ENCODE data around the gene UCHL1.
"Not testable (repeated sequence)": the region's sequence is repeated elsewhere in the genome, so short reads cannot be mapped to it uniquely, and the experiment has no call there.

UCHL1 gene

DNA sequence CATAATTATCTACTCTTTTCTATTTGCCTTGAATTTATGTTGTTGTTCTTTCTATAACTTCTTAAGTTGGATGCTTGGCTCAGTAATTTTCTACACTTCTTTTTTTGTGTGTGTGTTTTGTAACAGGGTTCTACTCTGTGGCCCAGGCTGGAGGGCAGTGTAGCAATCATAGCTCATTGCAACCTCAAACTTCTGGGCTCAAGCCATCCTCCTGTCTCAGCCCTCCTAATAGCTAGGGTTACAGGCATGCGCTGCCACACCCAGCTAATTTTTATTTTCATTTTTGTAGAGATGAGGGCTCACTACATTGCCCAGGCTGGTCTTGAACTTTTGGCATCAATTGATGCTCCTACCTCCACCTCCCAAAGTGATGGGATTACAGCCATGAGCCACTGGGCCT lies 20.7 kb upstream of the UCHL1 start:
- DNase-seq (ENCODE audit: extremely low read depth in 1 of 2, low read depth in 1 of 2): no peak

DNA sequence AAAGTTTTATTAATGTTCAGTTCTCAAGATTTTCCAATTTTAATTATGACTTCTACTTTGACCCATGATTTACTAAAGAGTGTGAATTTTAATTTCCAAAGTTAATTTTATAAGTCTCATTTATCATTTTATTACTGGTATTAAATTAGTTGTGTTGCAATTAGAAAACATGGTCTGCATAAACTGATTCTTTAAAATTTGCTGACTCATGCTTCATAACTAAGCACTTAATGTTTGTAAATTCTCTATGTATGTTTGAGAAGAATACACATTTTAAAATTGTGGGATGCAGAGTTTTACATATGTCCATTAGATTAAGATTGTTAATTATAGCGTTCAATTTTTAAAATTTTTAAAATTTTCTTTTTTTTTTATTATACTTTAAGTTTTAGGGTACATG lies 20.2 kb upstream of the UCHL1 start:
- DNase-seq (ENCODE audit: extremely low read depth in 1 of 2, low read depth in 1 of 2): no peak

DNA sequence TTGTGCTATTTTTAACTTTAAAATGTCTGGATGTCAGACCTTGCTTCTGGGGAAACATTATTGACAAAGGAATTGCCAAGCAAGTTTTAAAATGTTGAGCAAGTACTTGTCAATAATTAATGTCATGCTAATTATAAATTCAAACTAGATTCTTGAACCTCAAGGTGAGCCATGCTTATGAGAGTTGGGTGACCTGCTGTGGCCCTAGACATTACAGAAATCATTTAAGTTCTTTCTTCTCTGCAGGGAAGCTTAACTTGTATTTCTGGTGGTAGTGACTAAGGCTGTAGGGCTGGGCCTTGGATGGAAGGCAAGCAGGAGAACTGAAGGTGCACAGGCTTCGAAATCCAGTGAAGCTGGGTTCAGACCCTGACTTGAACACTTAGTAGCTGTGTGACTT lies 14.8 kb upstream of the UCHL1 start:
- no peak for DNase-seq (ENCODE audit: extremely low read depth in 1 of 2, low read depth in 1 of 2)

DNA sequence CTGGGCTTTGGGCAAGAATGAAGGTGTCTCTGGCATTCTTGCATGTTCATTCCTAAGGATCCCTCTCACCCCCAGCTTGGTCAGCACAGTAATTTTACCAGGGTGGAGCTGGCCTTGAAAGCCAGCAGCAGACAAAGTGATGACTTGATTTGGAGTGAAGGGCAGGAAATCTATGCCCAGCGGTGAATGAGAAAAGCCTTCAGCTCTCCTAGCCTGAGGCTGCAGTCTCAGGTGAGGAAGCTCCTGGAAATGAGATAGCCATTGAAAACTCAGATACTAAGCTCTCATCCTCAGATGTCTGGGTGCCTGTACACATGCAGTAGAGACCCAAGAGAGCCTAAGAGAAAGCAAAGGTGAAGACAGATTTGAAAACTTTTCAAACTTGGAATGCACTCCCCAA lies 10.7 kb upstream of the UCHL1 start:
- DNase-seq (ENCODE audit: extremely low read depth in 1 of 2, low read depth in 1 of 2): no peak

DNA sequence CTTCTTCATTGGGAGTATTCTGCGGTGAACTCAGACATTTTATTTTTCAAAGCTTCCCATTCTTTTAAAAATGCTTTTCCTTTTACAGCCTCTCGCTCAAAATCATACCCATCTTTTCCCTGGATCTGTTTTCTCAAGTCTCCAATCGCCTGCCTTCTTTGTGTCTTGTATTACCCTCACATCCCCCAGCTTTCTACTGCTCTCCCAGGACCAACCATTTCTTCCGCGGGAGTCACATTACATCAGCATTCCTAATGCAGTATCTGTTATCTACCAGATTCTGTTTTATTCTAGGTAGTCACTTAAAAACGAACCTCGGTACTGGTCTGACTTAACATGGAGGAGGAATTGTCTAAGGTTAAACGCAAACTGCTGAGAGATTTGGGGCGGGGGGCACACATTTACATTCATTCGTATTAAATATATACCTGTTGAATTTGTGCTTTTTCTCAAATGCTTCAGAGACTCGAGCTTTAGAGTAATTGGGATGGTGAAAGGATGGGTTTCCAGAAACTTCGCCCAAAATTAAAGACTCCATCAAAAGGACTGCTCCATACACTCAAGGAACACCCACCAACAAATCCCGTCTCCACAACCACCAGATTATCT lies 493 bp upstream of the UCHL1 start:
- no peak for DNase-seq (ENCODE audit: extremely low read depth in 1 of 2, low read depth in 1 of 2)

DNA sequence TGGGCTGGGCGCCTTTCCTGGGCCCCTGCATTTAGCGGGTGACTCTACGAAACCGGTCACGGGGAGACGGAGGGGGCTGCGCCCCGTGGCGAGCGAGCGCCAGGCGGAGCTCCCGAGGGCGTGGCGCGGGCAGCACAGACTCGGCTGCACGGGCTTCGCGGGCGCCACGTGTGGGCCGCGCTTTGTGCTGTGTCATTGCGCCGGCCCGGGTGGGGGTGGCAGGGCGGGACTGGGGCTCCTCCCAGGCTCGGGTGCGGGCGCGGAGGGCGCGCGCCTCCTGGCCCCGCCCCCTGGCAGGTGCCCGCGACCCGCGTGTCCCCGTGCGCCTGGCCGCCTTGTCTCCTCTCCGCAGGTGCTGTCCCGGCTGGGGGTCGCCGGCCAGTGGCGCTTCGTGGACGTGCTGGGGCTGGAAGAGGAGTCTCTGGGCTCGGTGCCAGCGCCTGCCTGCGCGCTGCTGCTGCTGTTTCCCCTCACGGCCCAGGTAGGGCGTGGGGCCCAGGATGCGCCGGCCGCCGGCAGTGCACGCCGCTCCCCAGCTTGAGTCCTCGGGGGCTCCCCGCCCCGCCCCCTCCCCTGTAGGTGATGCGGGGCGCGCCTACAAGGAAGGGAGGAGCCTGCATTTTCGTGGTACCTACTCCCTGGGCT lies 651 bp downstream of the UCHL1 start:
- no peak for DNase-seq (ENCODE audit: extremely low read depth in 1 of 2, low read depth in 1 of 2)

DNA sequence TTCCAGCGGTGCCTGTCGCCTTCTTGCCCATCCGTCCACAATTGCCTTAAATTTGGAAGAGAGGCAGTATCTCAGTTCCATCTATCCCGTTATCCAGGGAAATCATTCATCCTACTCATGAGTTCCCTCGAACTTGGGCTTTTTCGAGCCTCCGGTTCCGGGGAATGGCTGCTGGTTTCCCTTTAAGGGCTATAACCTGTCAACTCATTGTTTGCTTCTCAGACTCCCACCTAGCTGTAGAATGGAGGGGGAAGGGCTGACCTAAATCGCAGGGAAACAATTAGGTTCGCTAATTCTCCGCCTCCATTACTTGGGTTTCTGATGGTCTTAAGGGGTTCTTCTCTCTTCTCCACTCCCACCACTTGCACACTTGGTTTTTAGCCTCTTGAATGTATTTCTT lies 1.2 kb downstream of the UCHL1 start:
- no peak for DNase-seq (ENCODE audit: extremely low read depth in 1 of 2, low read depth in 1 of 2)

DNA sequence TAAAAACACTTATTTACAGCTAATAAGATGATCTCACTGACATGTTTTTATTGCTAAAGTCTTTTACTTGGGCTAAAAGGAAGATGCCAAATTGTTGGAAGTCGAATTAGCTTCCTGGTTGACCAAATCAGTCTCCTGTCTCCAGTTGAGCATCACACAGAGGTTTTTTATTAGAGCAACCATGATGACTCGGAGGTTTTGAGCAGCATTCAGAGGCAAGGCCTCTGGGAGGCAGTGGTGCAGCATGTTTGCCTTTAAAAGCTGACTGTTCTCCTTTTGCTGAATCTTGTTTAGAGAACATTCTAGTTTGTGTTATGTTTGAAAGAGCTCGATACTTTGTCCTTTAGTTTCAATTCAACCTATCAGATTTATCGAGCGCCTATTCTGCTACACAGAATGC lies 2.1 kb downstream of the UCHL1 start:
- DNase-seq (ENCODE audit: extremely low read depth in 1 of 2, low read depth in 1 of 2): no peak

DNA sequence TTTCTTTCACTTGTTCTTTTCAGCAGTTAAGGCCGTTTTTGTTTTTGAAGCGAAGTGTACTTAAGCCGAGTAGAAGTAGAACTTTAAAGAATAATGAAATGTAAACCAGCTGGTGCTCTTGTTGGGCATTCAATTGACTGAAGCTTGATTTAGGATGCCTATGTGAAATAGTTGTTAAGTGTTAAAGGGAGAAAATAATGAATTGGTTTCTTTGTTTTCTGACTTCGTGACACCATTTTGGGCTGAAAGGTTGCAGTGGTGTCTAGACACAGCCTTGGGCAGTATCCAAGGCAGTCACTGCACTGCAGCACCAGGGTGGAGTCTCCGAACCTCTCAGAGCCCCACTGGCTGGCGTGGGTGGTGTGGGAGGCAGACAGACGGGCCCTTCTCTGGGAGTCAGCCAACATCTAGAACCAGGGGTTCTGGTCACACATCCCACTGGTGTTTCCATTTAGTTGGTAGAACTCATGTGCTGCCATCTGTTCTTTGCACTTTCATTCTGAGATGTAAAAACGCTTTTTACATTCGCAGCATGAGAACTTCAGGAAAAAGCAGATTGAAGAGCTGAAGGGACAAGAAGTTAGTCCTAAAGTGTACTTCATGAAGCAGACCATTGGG lies 3.5 kb downstream of the UCHL1 start:
- no peak for DNase-seq (ENCODE audit: extremely low read depth in 1 of 2, low read depth in 1 of 2)

DNA sequence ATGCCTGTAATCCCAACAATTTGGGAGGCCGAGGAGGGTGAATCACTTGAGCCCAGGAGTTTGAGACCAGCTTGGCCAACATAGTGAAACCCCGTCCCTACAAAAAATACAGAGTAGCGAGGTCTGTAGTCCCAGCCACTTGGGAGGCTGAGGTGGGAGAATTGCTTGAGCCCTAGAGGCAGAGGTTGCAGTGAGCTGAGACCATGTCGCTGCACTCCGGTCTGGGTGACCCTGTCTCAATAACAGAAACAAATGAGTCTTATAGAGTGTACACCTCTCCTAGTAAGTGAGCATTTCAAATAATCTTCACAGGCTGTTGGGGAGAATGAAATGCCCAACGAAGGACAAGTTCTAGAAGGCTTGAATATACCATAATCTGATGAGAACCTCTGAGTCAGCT lies 5.5 kb downstream of the UCHL1 start:
- no peak for DNase-seq (ENCODE audit: extremely low read depth in 1 of 2, low read depth in 1 of 2)

DNA sequence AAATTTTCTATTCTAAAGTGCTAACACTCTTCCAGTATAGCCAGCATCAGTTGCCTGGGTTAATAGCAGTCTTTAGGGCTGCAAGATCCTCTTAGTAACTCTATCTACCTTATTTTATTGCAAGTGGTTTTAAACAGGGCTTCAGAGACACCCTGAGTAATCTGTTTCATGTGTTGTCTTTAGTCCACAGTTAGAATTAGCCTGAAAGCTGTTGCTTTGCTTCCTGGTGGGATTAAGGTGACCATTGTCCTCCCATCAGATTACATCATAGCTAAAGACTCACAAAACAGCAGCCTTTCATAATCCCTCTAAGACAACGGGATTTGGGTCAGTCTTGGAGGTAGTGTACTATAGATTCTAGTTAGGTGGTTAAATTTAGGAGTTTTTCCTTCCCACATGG lies 7.5 kb downstream of the UCHL1 start:
- DNase-seq (ENCODE audit: extremely low read depth in 1 of 2, low read depth in 1 of 2): no peak

DNA sequence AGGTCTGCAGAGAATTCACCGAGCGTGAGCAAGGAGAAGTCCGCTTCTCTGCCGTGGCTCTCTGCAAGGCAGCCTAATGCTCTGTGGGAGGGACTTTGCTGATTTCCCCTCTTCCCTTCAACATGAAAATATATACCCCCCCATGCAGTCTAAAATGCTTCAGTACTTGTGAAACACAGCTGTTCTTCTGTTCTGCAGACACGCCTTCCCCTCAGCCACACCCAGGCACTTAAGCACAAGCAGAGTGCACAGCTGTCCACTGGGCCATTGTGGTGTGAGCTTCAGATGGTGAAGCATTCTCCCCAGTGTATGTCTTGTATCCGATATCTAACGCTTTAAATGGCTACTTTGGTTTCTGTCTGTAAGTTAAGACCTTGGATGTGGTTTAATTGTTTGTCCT lies 11.3 kb downstream of the UCHL1 start:
- no peak for DNase-seq (ENCODE audit: extremely low read depth in 1 of 2, low read depth in 1 of 2)

DNA sequence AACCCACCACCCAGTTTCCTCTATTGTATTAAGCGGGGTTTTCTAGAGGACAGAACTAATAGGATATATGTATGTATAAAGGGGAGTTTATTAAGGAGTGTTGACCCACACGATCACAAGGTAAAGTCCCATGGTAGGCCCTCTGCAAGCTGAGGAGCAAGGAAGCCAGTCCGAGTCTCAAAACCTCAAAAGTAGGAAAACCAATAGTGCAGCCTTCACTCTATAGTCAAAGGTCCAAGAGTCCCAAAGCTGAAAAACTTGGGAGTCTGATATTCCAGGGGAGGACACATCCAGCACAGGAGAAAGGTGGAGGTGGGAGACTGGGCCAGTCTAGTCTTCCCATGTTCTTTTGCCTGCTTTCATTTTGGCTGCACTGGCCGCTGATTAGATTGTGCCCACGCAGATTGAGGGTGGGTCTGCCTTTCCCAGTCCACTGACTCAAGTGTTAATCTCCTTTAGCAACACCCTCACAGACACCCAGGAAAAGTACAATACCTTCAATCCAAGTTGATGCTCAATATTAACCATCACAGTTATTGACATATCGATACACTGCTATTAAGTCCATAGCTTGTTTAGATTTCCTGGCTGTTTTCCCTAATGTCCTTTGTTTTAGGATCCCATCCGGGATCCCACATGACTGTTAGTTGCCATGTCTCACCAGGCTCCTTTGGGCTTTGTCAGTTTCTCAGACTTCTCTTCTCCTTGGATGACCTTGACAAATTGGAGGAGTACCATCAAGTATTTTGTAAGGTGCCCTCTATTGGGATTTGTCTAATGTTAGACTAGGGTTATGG lies 12.2 kb downstream of the UCHL1 start:
- no peak for DNase-seq (ENCODE audit: extremely low read depth in 1 of 2, low read depth in 1 of 2)

DNA sequence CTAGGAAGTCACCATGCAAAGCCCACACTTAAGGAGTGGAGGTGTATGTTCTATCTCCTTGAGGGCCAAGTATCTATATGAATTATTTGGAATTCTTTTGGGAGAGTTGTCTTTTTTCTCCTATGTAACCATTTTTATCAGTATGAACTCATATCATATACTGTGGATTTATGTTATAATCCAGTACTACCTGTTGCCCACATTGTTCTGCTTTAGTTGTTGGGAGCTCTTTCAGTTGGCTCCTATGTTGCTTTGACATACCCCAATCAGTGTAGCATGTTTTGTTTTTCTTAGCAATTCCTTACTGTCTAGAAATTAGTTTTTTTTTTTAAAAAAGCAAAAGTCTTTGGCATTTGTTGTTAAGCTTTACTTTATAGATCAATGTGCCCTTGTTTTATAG lies 13.0 kb downstream of the UCHL1 start:
- no peak for DNase-seq (ENCODE audit: extremely low read depth in 1 of 2, low read depth in 1 of 2)

DNA sequence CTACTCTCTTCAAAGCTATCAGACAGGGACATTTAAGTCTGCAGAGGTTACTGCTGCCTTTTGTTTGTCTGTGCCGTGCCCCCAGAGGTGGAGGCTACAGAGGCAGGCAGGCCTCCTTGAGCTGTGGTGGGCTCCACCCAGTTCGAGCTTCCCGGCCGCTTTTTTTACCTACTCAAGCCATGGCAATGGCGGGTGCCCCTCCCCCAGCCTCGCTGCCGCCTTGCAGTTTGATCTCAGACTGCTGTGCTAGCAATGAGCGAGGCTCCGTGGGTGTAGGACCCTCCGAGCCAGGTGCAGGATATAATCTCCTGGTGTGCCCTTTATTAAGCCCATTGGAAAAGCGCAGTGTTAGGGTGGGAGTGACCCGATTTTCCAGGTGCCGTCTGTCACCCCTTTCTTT lies 19.2 kb downstream of the UCHL1 start:
- DNase-seq (ENCODE audit: extremely low read depth in 1 of 2, low read depth in 1 of 2): not testable (repeated sequence)

DNA sequence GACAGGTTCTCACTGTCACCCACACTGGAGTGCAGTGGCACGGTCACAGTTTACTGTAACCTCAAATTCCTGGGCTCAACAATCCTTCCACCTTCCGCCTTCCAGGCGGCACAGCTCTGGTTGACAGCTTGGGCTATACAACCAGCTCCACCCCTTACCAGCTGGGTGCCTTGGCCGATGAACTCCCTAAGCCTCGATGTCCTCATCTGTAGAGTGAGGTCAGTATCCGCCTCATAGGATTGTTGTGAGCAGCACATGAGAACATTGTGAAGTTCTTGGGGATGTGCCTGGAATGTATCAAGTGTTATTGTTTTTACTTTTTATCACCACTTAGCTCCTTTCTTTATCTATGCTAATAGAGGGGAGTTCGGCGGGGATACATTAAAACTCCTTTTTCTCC lies 23.3 kb downstream of the UCHL1 start:
- no peak for DNase-seq (ENCODE audit: extremely low read depth in 1 of 2, low read depth in 1 of 2)

DNA sequence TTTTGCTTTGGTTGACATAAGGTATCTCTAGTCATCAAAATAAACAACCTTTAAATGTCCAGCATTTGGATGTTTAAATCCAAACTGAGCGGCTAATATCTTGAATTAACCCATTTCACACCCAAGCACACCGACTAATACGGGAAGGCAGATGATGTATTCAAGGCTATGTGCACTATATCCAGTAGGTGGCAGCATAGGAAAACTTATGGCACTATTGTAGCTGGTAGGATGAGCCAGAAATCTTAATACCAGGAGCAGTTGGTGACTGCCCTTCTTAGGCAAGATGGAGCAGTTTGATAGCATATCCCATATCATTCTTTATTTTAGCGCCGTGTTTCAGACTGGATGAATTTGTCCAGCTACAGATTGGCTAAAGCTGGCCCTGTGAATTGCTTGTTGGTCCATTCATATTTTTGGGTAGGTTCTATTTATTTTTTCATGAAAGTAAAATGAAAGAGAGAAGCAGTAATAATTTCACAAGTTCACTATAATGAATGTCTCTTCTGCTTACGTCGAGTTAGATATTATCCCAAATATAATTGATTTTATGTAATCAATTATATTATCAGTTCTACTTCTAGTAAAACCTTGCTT lies 24.4 kb downstream of the UCHL1 start:
- DNase-seq (ENCODE audit: extremely low read depth in 1 of 2, low read depth in 1 of 2): no peak

DNA sequence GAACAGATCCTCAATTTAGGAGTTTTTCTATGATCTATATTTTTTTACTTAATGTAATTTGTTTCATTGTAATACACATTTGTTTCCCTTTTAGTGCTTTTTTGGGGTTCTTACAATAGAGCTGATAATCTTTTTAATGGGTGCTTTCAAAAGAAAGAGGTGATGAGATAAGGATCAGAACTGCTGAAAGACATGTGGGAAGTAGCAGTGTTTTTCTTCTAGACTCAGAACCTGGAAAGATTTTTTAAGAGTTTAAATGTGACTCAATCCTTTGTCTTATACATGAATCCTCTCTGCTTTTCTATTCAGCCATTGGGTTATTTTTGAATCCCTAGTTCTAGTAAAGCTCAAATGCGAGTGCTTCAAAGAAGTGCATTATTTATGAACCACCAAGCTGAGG lies 25.6 kb downstream of the UCHL1 start:
- no peak for DNase-seq (ENCODE audit: extremely low read depth in 1 of 2, low read depth in 1 of 2)

DNA sequence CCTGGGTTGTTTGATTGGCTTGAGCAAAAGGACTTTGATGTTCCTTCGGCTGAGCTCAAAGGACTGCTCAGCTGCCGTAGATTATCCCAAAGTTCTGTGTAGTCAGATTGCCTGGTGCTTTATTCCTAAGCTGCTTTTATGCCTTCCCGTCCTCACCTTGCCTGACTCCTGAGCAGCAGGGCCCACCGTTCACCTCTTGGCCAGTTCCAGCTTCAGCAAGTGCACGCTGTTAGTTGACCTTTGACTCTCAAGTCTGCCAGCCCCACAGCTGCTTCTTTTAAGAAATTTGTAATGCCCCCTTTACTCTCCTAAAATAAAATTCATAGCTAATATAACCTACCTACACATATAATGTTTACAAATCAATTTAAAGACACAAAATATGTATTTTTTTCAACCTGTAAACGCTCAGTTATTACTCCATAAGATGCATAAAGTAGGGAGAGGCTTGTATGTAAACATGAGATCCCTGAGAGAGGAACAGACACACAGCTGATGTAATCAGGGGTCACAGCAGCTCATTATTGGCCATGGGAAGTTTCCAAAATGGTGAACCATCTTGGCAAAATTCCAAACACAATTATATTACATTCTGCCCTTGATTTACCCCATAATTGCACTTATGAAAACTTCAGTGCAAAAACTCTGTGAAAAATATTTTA lies 28.6 kb downstream of the UCHL1 start:
- DNase-seq (ENCODE audit: extremely low read depth in 1 of 2, low read depth in 1 of 2): no peak

DNA sequence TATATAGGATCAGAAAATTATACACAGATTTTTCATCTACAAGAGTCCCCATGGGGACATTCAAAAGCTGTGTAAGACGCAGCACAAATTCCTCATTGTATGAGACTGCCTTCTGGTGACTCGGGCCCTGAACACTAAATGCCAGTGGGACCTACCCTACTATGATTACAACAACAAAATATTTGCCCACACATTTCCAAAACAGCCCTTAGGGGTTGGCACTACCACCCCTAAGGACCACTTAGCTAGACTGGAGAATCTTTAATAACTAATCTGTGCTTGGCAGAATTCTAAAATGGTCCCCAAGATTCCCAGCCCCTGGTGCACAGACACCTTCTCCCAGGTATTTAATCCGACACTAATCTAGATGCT lies 29.1 kb downstream of the UCHL1 start:
- no peak for DNase-seq (ENCODE audit: extremely low read depth in 1 of 2, low read depth in 1 of 2)

DNA sequence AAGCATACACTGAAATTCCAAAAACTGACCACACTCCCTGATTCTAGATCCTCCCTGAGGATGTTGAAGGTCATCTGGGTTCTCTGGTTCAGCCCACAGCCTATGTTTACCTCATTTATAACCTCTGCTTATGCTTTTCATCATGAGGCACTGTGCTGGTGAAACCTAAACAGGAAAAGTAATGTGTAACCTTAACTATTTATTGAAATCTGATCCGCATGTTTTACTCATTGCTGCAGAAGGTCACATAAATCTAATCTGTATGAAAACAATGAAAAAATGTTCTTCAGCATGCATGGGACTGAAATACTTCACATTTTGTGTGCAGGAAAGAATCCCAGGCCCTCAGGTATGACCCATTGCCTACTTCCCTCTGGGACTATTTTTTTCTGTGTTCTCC lies 30.3 kb downstream of the UCHL1 start:
- no peak for DNase-seq (ENCODE audit: extremely low read depth in 1 of 2, low read depth in 1 of 2)

Data from activated CD8-positive, alpha-beta memory T cell treated with anti-CD3 and anti-CD28 coated beads for 1 hour (primary cell).